ENCODE data around the gene SPEF2.

The SPEF2 gene

GRCh38 chr5:35860686-35861085 is 243.0 kb downstream of the SPEF2 start:
- no peak for DNase-seq

- DNase-seq, result no peak
Observed at GRCh38 chr5:35861718-35862117, 244.1 kb downstream of the SPEF2 start.

- no peak for DNase-seq
Observed at GRCh38 chr5:35862126-35862525, 244.5 kb downstream of the SPEF2 start.

DNA sequence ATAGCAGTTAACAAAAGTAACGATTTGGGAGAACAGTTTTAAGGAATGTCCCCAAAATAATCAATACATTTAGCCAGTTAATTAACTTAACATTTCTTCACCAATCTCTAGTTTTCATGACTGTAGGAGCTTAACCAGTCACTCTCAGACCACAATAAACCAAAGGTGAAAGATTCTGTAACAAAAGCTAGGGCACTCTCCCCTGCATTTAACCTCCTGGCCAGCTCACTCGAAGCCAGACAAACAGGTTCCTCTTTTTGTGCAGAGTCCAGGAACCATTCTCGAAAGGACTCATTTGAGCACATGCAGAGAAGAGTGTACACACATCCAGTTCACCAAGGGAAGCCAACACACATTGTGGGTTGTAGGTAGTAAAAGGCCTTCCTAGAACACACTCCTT is 245.5 kb downstream of the SPEF2 start:
- DNase-seq, result no peak

Data from effector CD8-positive, alpha-beta T cell (primary cell).